DLD1 (cell line): ENCODE data around the gene MAGI1.
"Not testable (repeated sequence)": the region's sequence is repeated elsewhere in the genome, so short reads cannot be mapped to it uniquely, and the experiment has no call there.

Experiments
- in situ Hi-C: cut with HindIII; loops from 2 replicates; pipeline ENCODE4 v1.10.0; 2017; ENCODE audit warnings: low sequenced_read_pairs

Gene MAGI1

GRCh38 chr3:65581313-65581712, 457.4 kb downstream of the MAGI1 start:
- in situ Hi-C loops = no loop called here

GRCh38 chr3:65578861-65579260, 459.9 kb downstream of the MAGI1 start:
- in situ Hi-C loops = no loop called here

- in situ Hi-C loops = no loop called here
These were observed 460.8 kb downstream of the MAGI1 start for GRCh38 chr3:65577843-65578430.

- in situ Hi-C loops = no loop called here
These were observed 461.8 kb downstream of the MAGI1 start for GRCh38 chr3:65576966-65577365.

- in situ Hi-C loops = no loop called here
These were observed 462.5 kb downstream of the MAGI1 start for GRCh38 chr3:65576228-65576627.

GRCh38 chr3:65575376-65575840, 463.3 kb downstream of the MAGI1 start:
- in situ Hi-C loops = no loop called here

- in situ Hi-C loops = no loop called here
These were observed 465.1 kb downstream of the MAGI1 start for GRCh38 chr3:65573548-65574116.

- in situ Hi-C loops = no loop called here
These were observed 466.4 kb downstream of the MAGI1 start for GRCh38 chr3:65572175-65572777.

GRCh38 chr3:65569845-65570405, 468.8 kb downstream of the MAGI1 start:
- in situ Hi-C loops = no loop called here

GRCh38 chr3:65569129-65569528, 469.6 kb downstream of the MAGI1 start:
- in situ Hi-C loops = no loop called here

GRCh38 chr3:65568497-65568896, 470.2 kb downstream of the MAGI1 start:
- in situ Hi-C loops = no loop called here

- in situ Hi-C loops = not testable (repeated sequence)
These were observed 473.0 kb downstream of the MAGI1 start for GRCh38 chr3:65565744-65566143.

- in situ Hi-C loops = no loop called here
These were observed 474.2 kb downstream of the MAGI1 start for GRCh38 chr3:65564483-65564882.

GRCh38 chr3:65563861-65564260, 474.9 kb downstream of the MAGI1 start:
- in situ Hi-C loops = no loop called here

GRCh38 chr3:65562447-65562846, 476.3 kb downstream of the MAGI1 start:
- in situ Hi-C loops = no loop called here

- in situ Hi-C loops = no loop called here
These were observed 477.1 kb downstream of the MAGI1 start for GRCh38 chr3:65561617-65562016.

GRCh38 chr3:65560901-65561300, 477.8 kb downstream of the MAGI1 start:
- in situ Hi-C loops = no loop called here

- in situ Hi-C loops = no loop called here
These were observed 478.6 kb downstream of the MAGI1 start for GRCh38 chr3:65560133-65560532.

GRCh38 chr3:65559643-65560042, 479.1 kb downstream of the MAGI1 start:
- in situ Hi-C loops = no loop called here

- in situ Hi-C loops = no loop called here
These were observed 479.9 kb downstream of the MAGI1 start for GRCh38 chr3:65558826-65559225.

- in situ Hi-C loops = no loop called here
These were observed 480.7 kb downstream of the MAGI1 start for GRCh38 chr3:65557899-65558564.
